Keratinocyte (primary cell): ENCODE measurements around the gene ANKRD6. TPM values are rescaled to one million over a fixed set of nuclear protein-coding genes. Genes with fewer than 3 reads are reported as not detected.

Experiments
- DNase-seq: peaks from one replicate; pipeline ENCODE4 v3.0.0-alpha.2; 2011; ENCODE audit warnings: low read depth, missing footprints, low spot score
- FAIRE-seq: peaks from 2 replicates; lab custom pipeline; 2011; peaks lifted over from hg19 to GRCh38; lab: Jason Lieb, UNC
- H2AFZ ChIP-seq: 2 replicates; pipeline ENCODE4 v1.6.0; 2012; ENCODE audit warnings: low read length, control low read depth, inconsistent platforms; ENCODE audit not compliant: control insufficient read depth
- H3K27ac ChIP-seq: 2 replicates; pipeline ENCODE4 v1.5.1; 2011; ENCODE audit warnings: low read length; ENCODE audit not compliant: control insufficient read depth, insufficient read depth
- H3K27me3 ChIP-seq: 3 replicates; pipeline ENCODE4 v1.6.0; 2011; ENCODE audit warnings: low read length; ENCODE audit not compliant: control insufficient read depth, insufficient read depth; ENCODE audit errors: extremely low read depth
- H3K36me3 ChIP-seq, 2 experiments: 2 replicates in 1 of 2; 3 replicates in 1 of 2; pipeline ENCODE4 v1.5.1; 2011; ENCODE audit warnings: low read length in 2 of 2, mild to moderate bottlenecking in 1 of 2; ENCODE audit not compliant: control insufficient read depth in 2 of 2, insufficient read depth in 2 of 2; ENCODE audit errors: extremely low read depth in 1 of 2
- H3K4me1 ChIP-seq: 3 replicates; pipeline ENCODE4 v1.5.1; 2011; ENCODE audit warnings: low read length; ENCODE audit not compliant: control insufficient read depth, insufficient read depth; ENCODE audit errors: extremely low read depth
- H3K4me2 ChIP-seq: 3 replicates; pipeline ENCODE4 v1.6.0; 2011; ENCODE audit warnings: low read depth, low read length; ENCODE audit not compliant: control insufficient read depth, insufficient read depth; ENCODE audit errors: extremely low read depth
- H3K4me3 ChIP-seq, 3 experiments: fragments of 200-600 bp in 1 of 3; sonication (generic) in 1 of 3; 2 replicates in 2 of 3; 3 replicates in 1 of 3; pipeline ENCODE4 v1.5.1; 2011 to 2016; ENCODE audit warnings: low read length in 3 of 3, mild to moderate bottlenecking in 3 of 3, control low read depth in 2 of 3, inconsistent platforms in 1 of 3, low read depth in 1 of 3, mixed read lengths in 1 of 3, mixed run types in 1 of 3, moderate library complexity in 1 of 3; ENCODE audit not compliant: control insufficient read depth in 2 of 3, insufficient read depth in 2 of 3; ENCODE audit errors: extremely low read depth in 1 of 3
- H3K79me2 ChIP-seq: 2 replicates; pipeline ENCODE4 v1.6.0; 2012; ENCODE audit warnings: low read length; ENCODE audit not compliant: control insufficient read depth, insufficient read depth
- H3K9ac ChIP-seq: 3 replicates; pipeline ENCODE4 v1.6.0; 2011; ENCODE audit warnings: low read length; ENCODE audit not compliant: control insufficient read depth, insufficient read depth; ENCODE audit errors: extremely low read depth
- H3K9me1 ChIP-seq: 3 replicates; pipeline ENCODE4 v1.6.0; 2011; ENCODE audit warnings: low read length; ENCODE audit not compliant: control insufficient read depth, insufficient read depth; ENCODE audit errors: extremely low read depth
- H3K9me3 ChIP-seq: 2 replicates; pipeline ENCODE4 v1.5.1; 2012; ENCODE audit warnings: low read depth, low read length; ENCODE audit not compliant: control insufficient read depth
- H4K20me1 ChIP-seq: 3 replicates; pipeline ENCODE4 v1.6.0; 2011; ENCODE audit warnings: low read length; ENCODE audit not compliant: control insufficient read depth, insufficient read depth; ENCODE audit errors: extremely low read depth
- EZH2 ChIP-seq: IDR thresholded peaks from one replicate; pipeline ENCODE4 v1.6.1; 2012; ENCODE audit warnings: inconsistent platforms, mild to moderate bottlenecking, low read length, moderate library complexity
- dilution Hi-C: fragments of 300-500 bp; cut with MboI; formaldehyde crosslinking; loops from one replicate; pipeline ENCODE4 v1.7.0; 2020; ENCODE audit warnings: low sequenced_read_pairs; ENCODE audit not compliant: extremely low pct_ligation_motif_present
- polyA plus RNA-seq, 5 experiments: library from polyadenylated mRNA; depleted of rRNA in 3 of 5; stranded (reverse) in 3 of 5; stranded (forward) in 1 of 5; unstranded in 1 of 5; fragments of >200 nt; gene quantifications; 1 replicate in 1 of 5; 2 replicates in 3 of 5; 3 replicates in 1 of 5; pipeline versions ENCODE4 v1.2.1 to v1.2.3, GENCODE V29; 2011 to 2012; ENCODE audit warnings: missing spikeins in 2 of 5, low read depth in 1 of 5, low replicate concordance in 1 of 5
- TF ChIP-seq, protein P1 (sequence below), 3 experiments: IDR thresholded peaks in 1 of 3; conservative IDR thresholded peaks in 1 of 3; optimal IDR thresholded peaks in 1 of 3; 2 replicates in 2 of 3; 3 replicates in 1 of 3; pipeline versions ENCODE3 to v1.5.1; 2011; ENCODE audit warnings: low read length in 3 of 3, mild to moderate bottlenecking in 3 of 3, moderate library complexity in 2 of 3, control low read depth in 1 of 3, inconsistent platforms in 1 of 3; ENCODE audit not compliant: insufficient read depth in 2 of 3; ENCODE audit errors: extremely low read depth in 1 of 3

The ANKRD6 gene
- polyA plus RNA-seq, 1 donor (not counting 4 experiments of a cell fraction or from before 2014, with no cell fraction given): 5.7 TPM

DNA sequence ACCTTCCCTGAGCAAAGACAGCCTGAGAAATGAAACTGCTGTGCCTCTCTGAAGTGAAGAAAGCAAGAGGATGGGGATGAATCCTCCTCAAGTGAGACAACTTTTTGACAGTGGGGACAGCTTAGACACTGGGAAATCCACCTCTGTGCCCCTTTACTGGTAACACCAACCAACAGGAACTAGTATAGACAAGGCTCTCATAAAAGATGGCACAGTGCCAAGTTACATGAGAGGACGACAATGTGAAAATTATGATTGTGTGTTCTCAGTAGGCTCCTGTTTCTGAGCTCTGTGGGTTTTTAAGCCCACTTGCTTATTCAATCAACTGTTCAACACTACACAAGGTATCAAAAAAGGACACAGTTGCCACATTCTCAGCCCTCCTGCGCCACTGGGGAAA is 247.2 kb downstream of the ANKRD6 start:
- H2AFZ ChIP-seq: no peak overlapping the region
- no peaks in the 10 kb centered on the region for H3K79me2 ChIP-seq
- no peaks in the 10 kb centered on the region for H4K20me1 ChIP-seq
- H3K27ac ChIP-seq: no peak overlapping the region
- dilution Hi-C loops: no loop called here
- no peak overlapping the region for H3K9ac ChIP-seq
- H3K4me2 ChIP-seq: no peak overlapping the region
- no peaks in the 10 kb centered on the region for H3K27me3 ChIP-seq
- DNase-seq (no peak), FAIRE-seq (no peak)
- H3K4me1 ChIP-seq: no peaks in the 10 kb centered on the region
- TF ChIP-seq, protein P1, sequence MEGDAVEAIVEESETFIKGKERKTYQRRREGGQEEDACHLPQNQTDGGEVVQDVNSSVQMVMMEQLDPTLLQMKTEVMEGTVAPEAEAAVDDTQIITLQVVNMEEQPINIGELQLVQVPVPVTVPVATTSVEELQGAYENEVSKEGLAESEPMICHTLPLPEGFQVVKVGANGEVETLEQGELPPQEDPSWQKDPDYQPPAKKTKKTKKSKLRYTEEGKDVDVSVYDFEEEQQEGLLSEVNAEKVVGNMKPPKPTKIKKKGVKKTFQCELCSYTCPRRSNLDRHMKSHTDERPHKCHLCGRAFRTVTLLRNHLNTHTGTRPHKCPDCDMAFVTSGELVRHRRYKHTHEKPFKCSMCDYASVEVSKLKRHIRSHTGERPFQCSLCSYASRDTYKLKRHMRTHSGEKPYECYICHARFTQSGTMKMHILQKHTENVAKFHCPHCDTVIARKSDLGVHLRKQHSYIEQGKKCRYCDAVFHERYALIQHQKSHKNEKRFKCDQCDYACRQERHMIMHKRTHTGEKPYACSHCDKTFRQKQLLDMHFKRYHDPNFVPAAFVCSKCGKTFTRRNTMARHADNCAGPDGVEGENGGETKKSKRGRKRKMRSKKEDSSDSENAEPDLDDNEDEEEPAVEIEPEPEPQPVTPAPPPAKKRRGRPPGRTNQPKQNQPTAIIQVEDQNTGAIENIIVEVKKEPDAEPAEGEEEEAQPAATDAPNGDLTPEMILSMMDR (optimal IDR thresholded peaks at IDR 0.05 in 1 of 3, IDR thresholded peaks at IDR 0.05 in 1 of 3, conservative IDR thresholded peaks at IDR 0.05 in 1 of 3; ENCODE audit: extremely low read depth in 1 of 3, insufficient read depth in 2 of 3, low read length in 3 of 3): no peak
- no peak for TF ChIP-seq EZH2
- peaks cover 37 to 55% of the 10 kb centered on the region in 2 experiments for H3K36me3 ChIP-seq
- no peaks in the 10 kb centered on the region for H3K9me3 ChIP-seq
- H3K9me1 ChIP-seq: no peaks in the 10 kb centered on the region
- no peak overlapping the region for H3K4me3 ChIP-seq

DNA sequence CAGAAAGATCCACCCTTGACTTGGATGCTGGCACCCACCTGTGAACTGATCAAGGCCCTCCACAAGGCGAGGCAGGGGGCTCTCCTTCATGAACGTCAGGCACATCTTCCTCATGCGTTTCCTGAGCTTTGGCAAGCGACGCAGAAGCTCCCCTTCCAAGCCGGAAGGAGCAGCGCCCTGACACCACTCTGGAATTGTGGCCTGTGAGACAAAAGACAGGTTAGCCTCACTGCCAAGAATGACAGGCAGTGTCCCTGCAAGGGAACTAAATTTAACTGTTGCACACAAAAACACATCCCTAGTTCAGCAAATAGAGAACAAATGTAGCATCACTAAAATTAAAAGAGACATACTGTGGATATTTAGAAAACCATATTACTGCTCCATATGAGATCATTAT is 247.6 kb downstream of the ANKRD6 start:
- DNase-seq: no peak
- TF ChIP-seq, protein P1 (optimal IDR thresholded peaks at IDR 0.05 in 1 of 3, IDR thresholded peaks at IDR 0.05 in 1 of 3, conservative IDR thresholded peaks at IDR 0.05 in 1 of 3; ENCODE audit: extremely low read depth in 1 of 3, insufficient read depth in 2 of 3, low read length in 3 of 3): no peak
- TF ChIP-seq EZH2: no peak
- Histone ChIP-seq H2AFZ (no peak overlapping the region), H3K4me1 (no peaks in the 10 kb centered on the region), H3K4me3 (no peak overlapping the region), H3K9me1 (no peaks in the 10 kb centered on the region), H3K36me3 (peaks cover 38 to 53% of the 10 kb centered on the region in 2 experiments), H3K27me3 (no peaks in the 10 kb centered on the region), H4K20me1 (no peaks in the 10 kb centered on the region), H3K4me2 (no peak overlapping the region), H3K27ac (no peak overlapping the region), H3K9ac (no peak overlapping the region), H3K79me2 (no peaks in the 10 kb centered on the region), H3K9me3 (no peaks in the 10 kb centered on the region)
- FAIRE-seq: no peak
- dilution Hi-C loops: no loop called here
